ENCODE results near the gene GLRX.

DNA sequence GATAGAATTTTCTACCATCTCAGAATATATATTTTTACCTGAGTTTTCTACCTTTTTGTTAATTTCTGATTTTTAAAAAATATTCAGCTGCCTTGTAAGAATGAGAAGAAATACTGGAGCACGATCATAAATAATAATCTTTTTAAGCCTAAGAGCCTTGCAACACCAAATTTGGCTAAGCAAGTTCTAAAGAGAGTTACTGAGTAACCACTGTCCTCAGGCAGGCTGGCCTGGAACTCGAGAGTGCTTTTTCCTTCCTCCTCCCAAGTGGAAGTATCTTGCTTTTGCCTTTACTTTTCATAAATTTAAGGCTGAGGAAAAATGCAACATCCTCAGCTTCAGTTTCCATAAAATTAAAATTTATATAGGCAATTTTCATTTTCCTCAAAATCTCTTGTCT is 21.0 kb downstream of the GLRX start:
- no peak for TF ChIP-seq EZH2 (IDR thresholded peaks at IDR 0.05; ENCODE audit: low read length)
- TF ChIP-seq, protein P1, sequence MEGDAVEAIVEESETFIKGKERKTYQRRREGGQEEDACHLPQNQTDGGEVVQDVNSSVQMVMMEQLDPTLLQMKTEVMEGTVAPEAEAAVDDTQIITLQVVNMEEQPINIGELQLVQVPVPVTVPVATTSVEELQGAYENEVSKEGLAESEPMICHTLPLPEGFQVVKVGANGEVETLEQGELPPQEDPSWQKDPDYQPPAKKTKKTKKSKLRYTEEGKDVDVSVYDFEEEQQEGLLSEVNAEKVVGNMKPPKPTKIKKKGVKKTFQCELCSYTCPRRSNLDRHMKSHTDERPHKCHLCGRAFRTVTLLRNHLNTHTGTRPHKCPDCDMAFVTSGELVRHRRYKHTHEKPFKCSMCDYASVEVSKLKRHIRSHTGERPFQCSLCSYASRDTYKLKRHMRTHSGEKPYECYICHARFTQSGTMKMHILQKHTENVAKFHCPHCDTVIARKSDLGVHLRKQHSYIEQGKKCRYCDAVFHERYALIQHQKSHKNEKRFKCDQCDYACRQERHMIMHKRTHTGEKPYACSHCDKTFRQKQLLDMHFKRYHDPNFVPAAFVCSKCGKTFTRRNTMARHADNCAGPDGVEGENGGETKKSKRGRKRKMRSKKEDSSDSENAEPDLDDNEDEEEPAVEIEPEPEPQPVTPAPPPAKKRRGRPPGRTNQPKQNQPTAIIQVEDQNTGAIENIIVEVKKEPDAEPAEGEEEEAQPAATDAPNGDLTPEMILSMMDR (optimal IDR thresholded peaks at IDR 0.05 in 1 of 3, IDR thresholded peaks at IDR 0.05 in 1 of 3, conservative IDR thresholded peaks at IDR 0.05 in 1 of 3; ENCODE audit: extremely low read depth in 1 of 3, insufficient read depth in 2 of 3, low read length in 3 of 3): no peak
